MCF 10A (cell line): ENCODE measurements around the gene DHRS1. TPM values are rescaled to one million over a fixed set of nuclear protein-coding genes. Genes with fewer than 3 reads are reported as not detected.
A peak's percentile ranks its signal among the peaks of the same experiment; 100 is the strongest.
"Not testable (repeated sequence)": the region's sequence is repeated elsewhere in the genome, so short reads cannot be mapped to it uniquely, and the experiment has no call there.

Experiments used
- BruUV-seq: library from RNA; stranded (reverse); fragments of 400-500 nt; replicated peaks from 2 replicates; lab custom pipeline; 2021; lab: Mats Ljungman, UMichigan
- CTCF ChIA-PET: fragments of 300-600 bp; sonication (Branson Sonifier 250); formaldehyde crosslinking; extraction: SDS; loops from one replicate; lab custom pipeline; 2021; ENCODE audit warnings: antibody characterized with exemption, inconsistent platforms; lab: Yijun Ruan, JAX
- POLR2A ChIA-PET: fragments of 300-600, 350-650 bp; sonication (Branson Sonifier 250); formaldehyde crosslinking; extraction: SDS; loops from one replicate; lab custom pipeline; 2020; ENCODE audit warnings: antibody characterized with exemption, inconsistent platforms; lab: Yijun Ruan, JAX
- DNase-seq: peaks from one replicate; pipeline ENCODE4 v3.0.0-alpha.2; 2018; ENCODE audit not compliant: unreplicated experiment
- H3K27ac Mint-ChIP-seq: one replicate; pipeline ENCODE4 v1.8.0; 2022; ENCODE audit warnings: mild to moderate bottlenecking, low read depth, mixed read lengths; ENCODE audit not compliant: unreplicated experiment
- H3K27me3 Mint-ChIP-seq: one replicate; pipeline ENCODE4 v1.8.0; 2022; ENCODE audit warnings: mixed read lengths; ENCODE audit not compliant: insufficient read depth, unreplicated experiment
- H3K36me3 Mint-ChIP-seq: one replicate; pipeline ENCODE4 v1.8.0; 2022; ENCODE audit warnings: mild to moderate bottlenecking, moderate library complexity, mixed read lengths; ENCODE audit not compliant: insufficient read depth, unreplicated experiment
- H3K4me1 Mint-ChIP-seq: one replicate; pipeline ENCODE4 v1.8.0; 2022; ENCODE audit warnings: mixed read lengths; ENCODE audit not compliant: insufficient read depth, unreplicated experiment
- H3K4me3 Mint-ChIP-seq: one replicate; pipeline ENCODE4 v1.8.0; 2022; ENCODE audit warnings: mild to moderate bottlenecking, moderate library complexity, mixed read lengths; ENCODE audit not compliant: unreplicated experiment
- H3K9me3 Mint-ChIP-seq: one replicate; pipeline ENCODE4 v1.8.0; 2022; ENCODE audit warnings: mixed read lengths; ENCODE audit not compliant: unreplicated experiment
- intact Hi-C: fragments of 100-400 bp; cut with micrococcal nuclease; formaldehyde crosslinking; loops from 2 replicates; pipeline ENCODE4 v1.14.1; 2022
- total RNA-seq: library from RNA; stranded (reverse); gene quantifications from 2 replicates; pipeline ENCODE4 v1.2.3, GENCODE V29; 2022
- TF ChIP-seq, protein P1 (sequence below): fragments of 200-600 bp; IDR thresholded peaks from one replicate; pipeline ENCODE4 v1.8.0; 2022; ENCODE audit warnings: antibody characterized with exemption, mild to moderate bottlenecking; ENCODE audit not compliant: unreplicated experiment

The DHRS1 gene
- total RNA-seq, 1 experiment from 2014 or later = 29.7 TPM

DNA sequence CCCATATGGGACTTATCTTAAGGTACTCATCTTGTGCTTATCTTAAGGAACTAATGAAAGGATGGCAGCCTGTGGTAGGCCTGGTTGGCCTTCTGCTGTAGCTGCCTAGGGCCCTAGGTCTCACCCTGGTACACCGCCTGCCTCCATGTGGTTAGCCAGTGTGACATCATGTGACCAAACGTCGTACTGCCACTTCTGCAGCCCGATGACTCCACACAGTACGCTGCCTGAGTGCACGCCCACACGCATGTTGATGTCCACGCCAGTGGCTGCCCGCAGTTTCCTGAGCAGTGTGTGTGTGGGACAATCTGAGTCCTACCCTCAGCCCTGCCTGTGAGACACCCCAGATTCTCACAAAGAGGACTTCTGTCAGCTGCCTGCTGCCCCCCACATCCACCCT is 30.2 kb upstream of the DHRS1 start:
- TF ChIP-seq, protein P1, sequence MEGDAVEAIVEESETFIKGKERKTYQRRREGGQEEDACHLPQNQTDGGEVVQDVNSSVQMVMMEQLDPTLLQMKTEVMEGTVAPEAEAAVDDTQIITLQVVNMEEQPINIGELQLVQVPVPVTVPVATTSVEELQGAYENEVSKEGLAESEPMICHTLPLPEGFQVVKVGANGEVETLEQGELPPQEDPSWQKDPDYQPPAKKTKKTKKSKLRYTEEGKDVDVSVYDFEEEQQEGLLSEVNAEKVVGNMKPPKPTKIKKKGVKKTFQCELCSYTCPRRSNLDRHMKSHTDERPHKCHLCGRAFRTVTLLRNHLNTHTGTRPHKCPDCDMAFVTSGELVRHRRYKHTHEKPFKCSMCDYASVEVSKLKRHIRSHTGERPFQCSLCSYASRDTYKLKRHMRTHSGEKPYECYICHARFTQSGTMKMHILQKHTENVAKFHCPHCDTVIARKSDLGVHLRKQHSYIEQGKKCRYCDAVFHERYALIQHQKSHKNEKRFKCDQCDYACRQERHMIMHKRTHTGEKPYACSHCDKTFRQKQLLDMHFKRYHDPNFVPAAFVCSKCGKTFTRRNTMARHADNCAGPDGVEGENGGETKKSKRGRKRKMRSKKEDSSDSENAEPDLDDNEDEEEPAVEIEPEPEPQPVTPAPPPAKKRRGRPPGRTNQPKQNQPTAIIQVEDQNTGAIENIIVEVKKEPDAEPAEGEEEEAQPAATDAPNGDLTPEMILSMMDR = no peak
- H3K9me3 Mint-ChIP-seq = no peaks in the 10 kb centered on the region
- H3K36me3 Mint-ChIP-seq = peaks cover 6% of the 10 kb centered on the region
- H3K4me3 Mint-ChIP-seq = no peak overlapping the region
- intact Hi-C loops = no loop called here
- DNase-seq = no peak
- peaks cover 2% of the 10 kb centered on the region for H3K27me3 Mint-ChIP-seq
- no peak overlapping the region for H3K27ac Mint-ChIP-seq
- CTCF ChIA-PET = interaction anchor here (0.6 to 16.6 kb wide), 12 partner anchors 10 to 972 kb away, joined by 3 to 626 read pairs (median 6); partner anchors contain the start of genes CBLN3, CIDEB, KHNYN and LTB4R
- no TSS peak for BruUV-seq
- POLR2A ChIA-PET = no interaction called here
- peaks cover 7% of the 10 kb centered on the region for H3K4me1 Mint-ChIP-seq

DNA sequence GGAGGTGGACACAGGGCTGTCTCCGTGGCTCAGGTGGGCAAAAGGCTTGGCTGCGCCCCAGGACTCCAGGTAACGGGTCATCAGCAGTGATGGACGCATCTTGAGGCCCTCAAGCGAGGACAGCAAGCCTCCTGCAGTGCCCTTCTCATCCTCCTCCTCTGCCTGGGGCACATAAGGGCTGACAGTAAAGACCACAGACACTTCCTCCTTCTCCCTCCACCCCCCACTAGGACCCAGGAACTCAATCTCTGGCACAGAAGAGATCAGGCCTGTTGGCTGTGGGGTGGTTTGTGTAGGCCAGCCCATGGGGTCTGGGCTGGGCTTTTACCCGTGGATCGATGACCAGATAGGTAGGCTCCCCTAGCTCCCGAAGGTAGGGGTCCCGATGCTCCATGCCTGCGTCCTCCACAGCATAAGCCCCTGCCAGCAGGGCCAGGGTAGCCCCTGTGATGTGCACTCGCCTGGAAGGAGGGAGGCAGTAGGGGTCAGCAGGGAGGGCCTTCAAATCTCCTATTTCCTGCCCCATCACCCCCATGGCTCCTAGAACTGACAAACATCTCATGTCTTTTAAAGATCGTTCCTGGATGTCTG is 29.6 kb upstream of the DHRS1 start:
- Mint-ChIP-seq H3K9me3 (no peaks in the 10 kb centered on the region), H3K27ac (no peak overlapping the region), H3K4me1 (peaks cover 7% of the 10 kb centered on the region), H3K27me3 (no peaks in the 10 kb centered on the region), H3K4me3 (no peak overlapping the region), H3K36me3 (peaks cover 6% of the 10 kb centered on the region)
- TF ChIP-seq, protein P1 = no peak
- no TSS peak for BruUV-seq
- DNase-seq = no peak
- ChIA-PET POLR2A (interaction anchor here (0.6 kb wide), 1 partner anchor 107 kb away, joined by 3 read pairs; no protein-coding TSS in a partner anchor), CTCF (interaction anchor here (0.6 to 16.6 kb wide), 14 partner anchors 9 to 972 kb away, joined by 3 to 626 read pairs (median 5); partner anchors contain the start of genes CBLN3, CIDEB, KHNYN and LTB4R)
- intact Hi-C loops = no loop called here

DNA sequence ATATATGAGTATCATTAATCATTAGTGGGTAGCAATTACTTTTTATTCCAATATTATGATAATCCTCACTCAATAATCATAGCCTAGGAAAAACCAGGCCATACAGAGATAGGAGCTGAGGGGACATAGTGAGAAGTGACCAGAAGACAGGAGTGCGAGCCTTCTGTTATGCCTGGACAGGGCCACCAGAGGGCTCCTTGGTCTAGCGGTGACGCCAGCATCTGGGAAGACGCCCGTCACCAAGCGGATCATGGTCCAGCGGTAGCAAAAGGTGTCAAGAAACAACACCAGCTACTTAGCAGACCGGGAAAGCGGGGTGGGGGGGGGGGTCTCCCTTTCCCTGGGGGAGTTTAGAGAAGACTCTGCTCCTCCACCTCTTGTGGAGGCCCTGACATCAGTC is 28.3 kb upstream of the DHRS1 start:
- H3K27me3 Mint-ChIP-seq, BruUV-seq, H3K36me3 Mint-ChIP-seq, H3K4me3 Mint-ChIP-seq, DNase-seq, H3K27ac Mint-ChIP-seq, H3K9me3 Mint-ChIP-seq, H3K4me1 Mint-ChIP-seq: not testable (repeated sequence)
- TF ChIP-seq, protein P1 = peak; percentile 56
- CTCF ChIA-PET = interaction anchor here (0.7 to 16.6 kb wide), 18 partner anchors 8 to 113 kb away, joined by 3 to 626 read pairs (median 4); partner anchors contain the start of genes CBLN3, CIDEB, KHNYN and LTB4R
- intact Hi-C loops = loop anchor here (1.0 kb wide), 1 partner anchor 108 kb away; no protein-coding TSS in a partner anchor
- POLR2A ChIA-PET = interaction anchor here (1.1 to 1.7 kb wide), 2 partner anchors 85 to 108 kb away, joined by 3 to 8 read pairs; partner anchors contain the start of gene TINF2

DNA sequence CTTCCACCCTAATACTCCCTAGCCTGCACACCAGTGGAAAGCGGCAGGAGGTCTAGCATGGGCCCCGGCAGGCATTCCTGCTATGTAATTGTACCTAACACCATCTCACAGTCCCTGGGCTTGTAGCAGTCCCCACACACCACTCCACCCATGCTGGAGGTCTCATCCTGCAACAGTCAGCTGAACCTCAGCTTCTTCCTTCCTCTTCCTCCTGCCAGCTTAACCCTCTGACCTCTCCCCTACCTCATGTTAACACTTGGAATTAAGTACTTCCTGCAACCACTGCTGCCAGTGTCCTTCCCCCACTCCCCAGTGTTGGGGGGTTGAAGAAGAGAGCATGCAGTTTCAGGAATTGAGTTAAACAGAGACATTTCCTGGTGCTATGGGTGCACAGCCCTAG is 27.7 kb upstream of the DHRS1 start:
- Mint-ChIP-seq H3K27ac (no peak overlapping the region), H3K27me3 (no peaks in the 10 kb centered on the region), H3K4me1 (peaks cover 5% of the 10 kb centered on the region), H3K36me3 (peaks cover 2% of the 10 kb centered on the region), H3K4me3 (no peak overlapping the region), H3K9me3 (no peaks in the 10 kb centered on the region)
- intact Hi-C loops = no loop called here
- CTCF ChIA-PET = interaction anchor here (0.5 to 16.6 kb wide), 20 partner anchors 8 to 113 kb away, joined by 3 to 626 read pairs (median 4); partner anchors contain the start of genes CBLN3, CIDEB, KHNYN and LTB4R
- BruUV-seq = no TSS peak
- POLR2A ChIA-PET = interaction anchor here (0.6 to 1.7 kb wide), 3 partner anchors 85 to 1443 kb away, joined by 3 to 8 read pairs (median 3); partner anchors contain the start of gene TINF2
- TF ChIP-seq, protein P1 = no peak
- DNase-seq = no peak
